NCI-H1436 (cell line): ENCODE results near the gene RBM4.
A peak's percentile ranks its signal among the peaks of the same experiment; 100 is the strongest.
"Not testable (repeated sequence)": the region's sequence is repeated elsewhere in the genome, so short reads cannot be mapped to it uniquely, and the experiment has no call there.

ENCODE experiments used
- DNase-seq: peaks from one replicate; lab custom pipeline; 2025; lab: John Stamatoyannopoulos, UW

The RBM4 gene

GRCh38 chr11:66617155-66617834, 21.2 kb upstream of the RBM4 start:
- DNase-seq: no peak

- no peak for DNase-seq
These were observed 19.4 kb upstream of the RBM4 start for GRCh38 chr11:66619080-66619554.

DNA sequence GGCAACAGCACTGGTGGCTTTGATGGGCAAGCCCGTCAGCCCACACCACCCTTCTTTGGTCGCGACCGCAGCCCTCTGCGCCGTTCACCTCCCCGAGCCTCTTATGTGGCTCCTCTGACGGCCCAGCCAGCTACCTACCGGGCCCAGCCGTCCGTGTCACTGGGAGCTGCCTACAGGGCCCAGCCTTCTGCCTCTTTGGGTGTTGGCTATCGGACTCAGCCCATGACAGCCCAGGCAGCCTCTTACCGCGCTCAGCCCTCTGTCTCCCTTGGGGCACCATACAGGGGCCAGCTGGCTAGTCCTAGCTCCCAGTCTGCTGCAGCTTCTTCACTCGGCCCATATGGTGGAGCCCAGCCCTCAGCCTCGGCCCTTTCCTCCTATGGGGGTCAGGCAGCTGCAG, 14.1 kb upstream of the RBM4 start:
- no peak for DNase-seq

GRCh38 chr11:66625041-66625751, 13.3 kb upstream of the RBM4 start:
- DNase-seq: no peak

DNA sequence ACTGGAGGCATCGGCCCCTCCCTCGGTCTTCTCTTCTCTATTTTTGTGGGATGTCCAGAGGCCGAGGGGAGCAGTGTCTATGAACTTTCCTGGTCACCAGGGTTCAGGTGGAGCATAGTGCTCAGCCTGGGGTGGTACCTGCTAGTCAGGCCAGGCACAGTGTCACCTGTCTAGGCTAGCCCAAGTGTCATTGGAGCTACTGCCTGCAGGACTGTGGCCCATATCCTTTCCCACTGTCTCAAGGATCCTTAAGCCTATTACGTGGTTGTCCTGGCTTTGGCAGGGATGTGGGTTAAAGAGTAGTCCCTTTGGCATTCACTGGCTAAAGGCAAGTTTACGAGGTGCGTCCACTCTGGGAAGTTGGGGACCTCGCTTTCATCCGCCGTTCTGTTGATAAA, 12.8 kb upstream of the RBM4 start:
- DNase-seq: no peak

DNA sequence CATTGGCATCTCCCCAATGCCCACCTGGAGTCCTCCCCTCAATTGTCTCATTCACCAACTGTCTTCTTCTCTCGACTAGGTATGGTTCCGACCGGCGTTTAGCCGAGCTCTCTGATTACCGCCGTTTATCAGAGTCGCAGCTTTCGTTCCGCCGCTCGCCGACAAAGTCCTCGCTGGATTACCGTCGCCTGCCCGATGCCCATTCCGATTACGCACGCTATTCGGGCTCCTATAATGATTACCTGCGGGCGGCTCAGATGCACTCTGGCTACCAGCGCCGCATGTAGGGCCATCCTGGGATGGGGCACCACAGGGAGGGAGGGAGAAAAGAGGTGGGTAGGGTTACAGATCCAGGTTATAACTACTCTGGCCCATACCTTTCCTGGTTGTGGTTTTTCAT, 12.1 kb upstream of the RBM4 start:
- no peak for DNase-seq

GRCh38 chr11:66626926-66627325, 11.6 kb upstream of the RBM4 start:
- DNase-seq: no peak

- DNase-seq: no peak
These were observed 10.4 kb upstream of the RBM4 start for GRCh38 chr11:66628061-66628603.

DNA sequence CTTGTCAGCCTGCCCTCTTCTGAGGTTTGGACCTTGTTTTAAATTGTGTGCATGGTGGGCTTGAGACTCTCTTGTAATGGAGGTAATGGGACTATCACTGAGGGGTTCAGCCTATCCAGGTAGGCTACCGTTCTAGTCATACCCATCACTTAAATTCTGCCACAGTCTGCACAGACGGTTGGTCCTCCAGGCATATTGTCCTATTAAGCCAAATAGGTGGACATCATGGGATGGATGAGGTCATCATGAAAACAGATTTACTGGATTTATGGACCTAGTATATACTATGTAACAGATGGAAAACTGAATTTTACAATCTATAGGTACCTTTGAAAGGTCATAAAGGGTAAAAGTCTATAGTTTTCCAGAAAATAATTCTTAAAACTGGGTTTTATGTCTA, 9.1 kb upstream of the RBM4 start:
- DNase-seq: no peak

DNA sequence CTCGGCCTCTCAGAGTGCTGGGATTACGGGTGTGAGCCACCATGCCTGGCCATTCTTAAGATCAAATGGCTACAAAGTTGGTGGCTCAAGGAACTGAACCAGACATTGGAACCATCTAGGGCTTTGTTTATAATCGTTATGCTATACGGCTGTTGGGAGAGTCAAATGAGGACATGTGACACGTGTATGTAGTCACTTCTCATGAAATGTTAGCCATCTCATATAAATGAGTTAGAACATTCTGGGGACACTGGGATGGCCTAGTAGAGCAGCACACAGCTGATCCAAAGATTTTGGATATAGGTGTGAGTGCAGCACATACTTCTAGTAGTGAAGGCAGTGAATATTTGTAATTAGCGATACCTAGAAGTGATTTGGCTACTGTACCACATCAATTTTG, 6.6 kb upstream of the RBM4 start:
- no peak for DNase-seq

DNA sequence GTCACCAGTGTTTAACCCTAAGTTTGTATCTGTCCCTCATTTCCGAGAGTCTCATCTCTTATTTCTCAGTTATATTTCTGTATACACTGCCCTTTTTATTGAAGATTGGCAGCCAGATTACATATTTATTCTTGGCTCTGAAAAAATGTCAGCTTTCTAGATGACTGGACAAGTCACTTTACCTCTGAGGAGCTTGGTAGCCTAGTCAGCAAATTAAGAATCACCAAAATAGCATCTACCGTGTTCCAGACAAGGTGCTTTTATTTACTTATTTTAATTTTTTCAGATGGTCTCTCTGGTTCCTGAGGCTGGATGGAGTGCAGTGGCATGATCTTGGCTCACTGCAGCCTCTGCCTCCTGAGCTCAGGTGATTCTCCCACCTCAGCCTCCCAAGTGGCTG, 5.6 kb upstream of the RBM4 start:
- DNase-seq: no peak

DNA sequence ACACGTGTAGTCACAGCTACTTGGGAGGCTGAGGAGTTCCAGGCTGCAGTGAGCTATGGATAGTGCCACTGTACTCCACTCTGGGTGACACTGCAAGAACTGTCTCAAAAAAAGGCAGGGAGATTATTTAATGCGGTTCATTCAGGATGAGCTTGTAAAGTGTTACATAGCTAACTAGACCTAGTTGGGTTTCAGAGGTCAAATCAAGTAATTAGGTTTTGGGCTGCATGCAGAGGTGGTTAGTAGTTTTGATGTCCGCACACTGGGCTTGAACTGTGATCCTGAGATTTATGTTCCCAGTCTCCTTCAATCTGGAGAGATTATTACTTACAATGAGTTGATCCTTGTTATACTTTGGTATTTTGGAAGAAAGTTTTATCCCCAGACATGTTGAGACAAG, 2.1 kb upstream of the RBM4 start:
- DNase-seq: no peak

GRCh38 chr11:66637557-66638176, 836 bp upstream of the RBM4 start:
- no peak for DNase-seq

DNA sequence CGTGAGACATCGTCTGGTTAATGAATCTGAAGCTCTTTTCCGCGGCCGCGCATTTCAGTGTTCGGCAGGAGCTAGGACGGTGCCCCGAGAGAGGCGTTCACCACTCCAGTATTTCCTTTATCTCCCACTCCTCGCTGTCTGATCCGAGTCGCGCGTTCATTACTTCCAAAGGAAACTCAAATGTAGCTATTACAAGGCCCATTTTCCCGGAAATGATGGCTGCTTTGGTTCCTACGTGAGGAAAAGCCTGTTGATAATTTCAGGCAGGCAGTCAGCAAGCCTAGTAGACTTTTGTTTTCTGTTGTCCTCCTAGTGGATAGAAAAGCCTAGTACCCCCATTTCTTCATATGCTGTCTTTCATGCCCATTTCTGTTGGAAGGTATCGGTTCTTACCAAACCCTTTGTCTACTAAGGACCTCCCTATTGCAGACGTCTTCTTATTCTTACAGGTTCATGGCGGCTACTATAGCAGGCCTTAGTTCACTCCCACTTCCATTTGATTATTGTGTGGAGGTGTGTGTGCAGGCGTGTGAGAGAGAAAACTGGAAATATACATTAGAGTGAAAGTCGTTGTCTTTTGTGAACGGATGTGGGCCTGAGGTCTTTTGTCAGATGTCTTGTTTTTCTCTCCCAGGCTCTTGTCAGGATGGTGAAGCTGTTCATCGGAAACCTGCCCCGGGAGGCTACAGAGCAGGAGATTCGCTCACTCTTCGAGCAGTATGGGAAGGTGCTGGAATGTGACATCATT, 737 bp downstream of the RBM4 start:
- DNase-seq: peak; percentile 13

- DNase-seq: not testable (repeated sequence)
These were observed 1.4 kb downstream of the RBM4 start for GRCh38 chr11:66639814-66640340.

DNA sequence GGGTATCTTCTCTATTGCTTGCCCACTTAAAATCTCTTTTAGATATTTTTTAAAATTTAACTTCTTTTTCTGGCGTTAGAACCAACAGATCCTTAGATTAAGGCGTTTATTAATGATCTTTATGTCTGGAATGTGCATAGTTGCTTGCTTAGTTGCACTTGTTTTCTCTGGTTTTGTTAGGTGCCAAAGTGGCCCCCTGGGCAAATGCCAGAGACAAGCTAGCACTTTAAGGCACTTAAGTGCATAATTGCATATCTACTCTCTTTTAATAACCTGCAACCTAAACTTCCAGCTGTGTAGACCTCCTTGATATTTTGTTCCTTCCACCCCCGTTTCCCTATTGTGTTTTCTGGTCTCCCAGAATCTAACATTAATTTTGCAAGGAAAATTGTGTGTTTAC, 3.3 kb downstream of the RBM4 start:
- peak; percentile 38 for DNase-seq

DNA sequence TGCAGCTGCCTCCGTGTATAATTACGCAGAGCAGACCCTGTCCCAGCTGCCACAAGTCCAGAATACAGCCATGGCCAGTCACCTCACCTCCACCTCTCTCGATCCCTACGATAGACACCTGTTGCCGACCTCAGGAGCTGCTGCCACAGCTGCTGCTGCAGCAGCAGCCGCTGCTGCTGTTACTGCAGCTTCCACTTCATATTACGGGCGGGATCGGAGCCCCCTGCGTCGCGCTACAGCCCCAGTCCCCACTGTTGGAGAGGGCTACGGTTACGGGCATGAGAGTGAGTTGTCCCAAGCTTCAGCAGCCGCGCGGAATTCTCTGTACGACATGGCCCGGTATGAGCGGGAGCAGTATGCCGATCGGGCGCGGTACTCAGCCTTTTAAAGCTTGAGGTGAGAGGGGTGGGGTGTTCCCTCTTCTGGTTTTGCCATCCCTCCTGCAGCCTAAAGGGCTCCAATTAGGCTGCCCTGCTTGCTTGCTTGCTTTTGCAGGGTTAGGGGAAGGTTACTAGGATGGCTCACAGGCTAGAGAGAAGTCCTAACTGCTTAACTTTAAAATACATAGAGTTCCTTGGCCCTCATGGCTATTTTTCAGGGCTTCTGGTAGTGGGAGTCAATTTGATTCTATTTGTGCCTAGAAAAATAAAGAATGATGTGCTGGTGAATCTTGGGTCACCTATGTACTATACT, 5.4 kb downstream of the RBM4 start:
- no peak for DNase-seq

GRCh38 chr11:66646828-66647227, 8.3 kb downstream of the RBM4 start:
- DNase-seq: no peak

- DNase-seq: no peak
These were observed 11.4 kb downstream of the RBM4 start for GRCh38 chr11:66649903-66650302.

DNA sequence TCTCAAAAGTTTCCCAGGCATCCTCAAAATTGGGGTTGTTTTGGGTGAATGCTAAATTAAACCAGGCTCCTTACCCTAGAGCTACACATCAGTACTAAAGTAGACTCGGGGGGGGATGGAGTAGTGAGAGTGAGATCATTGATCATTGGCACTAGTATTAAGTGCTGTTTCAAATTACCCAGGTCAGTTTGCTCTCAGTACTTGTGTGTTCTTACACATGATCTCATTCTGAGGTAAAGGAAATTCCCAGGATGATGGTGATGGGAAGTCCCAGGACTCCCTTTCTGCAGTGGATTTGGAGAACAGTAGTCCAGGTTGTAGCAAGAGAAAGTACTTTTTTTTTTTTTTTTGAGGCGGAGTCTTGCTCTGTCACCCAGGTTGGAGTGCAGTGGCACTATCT, 12.5 kb downstream of the RBM4 start:
- no peak for DNase-seq

DNA sequence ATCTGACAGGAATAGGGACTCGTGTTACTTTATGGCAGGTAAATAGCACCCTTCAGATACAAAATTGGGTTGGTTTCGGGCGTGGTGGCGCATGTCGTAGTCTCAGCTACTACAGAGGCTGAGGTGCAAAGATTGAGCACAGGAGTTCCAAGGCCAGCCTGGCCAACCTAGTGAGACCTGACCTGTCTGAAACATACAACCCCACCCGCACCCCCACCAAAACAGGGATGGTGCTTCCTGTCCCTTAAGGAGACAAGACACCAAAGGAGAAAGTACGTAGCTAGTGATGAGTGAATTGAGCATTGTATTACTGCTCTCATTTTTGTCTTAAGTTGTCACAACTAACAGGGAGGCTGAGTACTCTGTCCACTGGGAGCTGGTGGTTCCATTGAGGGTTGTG, 14.1 kb downstream of the RBM4 start:
- no peak for DNase-seq
